ENCODE measurements around the gene SEC14L2. TPM values are rescaled to one million over a fixed set of nuclear protein-coding genes. Genes with fewer than 3 reads are reported as not detected.

SEC14L2 gene
- polyA plus RNA-seq, 2 of the 4 experiments (the other 2 are of a cell fraction), result 12.8 to 15.2 TPM

- whole genome bisulfite sequencing (ENCODE audit: missing lambda C conversion rate), result 57% methylated on average over 2 of the region's 2 CpGs
- CTCF ChIA-PET, result no interaction called here
- no peak overlapping the region for H3K27ac ChIP-seq
- no peak overlapping the region for H3K4me3 ChIP-seq
- POLR2A ChIA-PET, result no interaction called here
- no peak overlapping the region for H3K4me2 ChIP-seq
- no peaks in the 10 kb centered on the region for H3K9me3 ChIP-seq
- ATAC-seq (no peak), FAIRE-seq (no peak), DNase-seq (ENCODE audit: low read depth in 1 of 2, low spot score in 1 of 2) (no peak)
- TF ChIP-seq BCL3 (IDR thresholded peaks at IDR 0.05) (no peak), RARB (CRISPR knock-in tag; IDR thresholded peaks at IDR 0.05) (no peak), RCOR1 (IDR thresholded peaks at IDR 0.05; ENCODE audit: low read depth, low read length) (no peak), HES2 (IDR thresholded peaks at IDR 0.05) (no peak), KDM5A (IDR thresholded peaks at IDR 0.05) (no peak), CBX8 (IDR thresholded peaks at IDR 0.05) (no peak)
- H3K4me1 ChIP-seq, result no peaks in the 10 kb centered on the region
Measured at GRCh38 chr22:30470655-30471054, 73.8 kb downstream of the SEC14L2 start.

- H3K4me3 ChIP-seq, result no peak within 1 kb of the TSS
- no peak for DNase-seq (ENCODE audit: low read depth in 1 of 2, low spot score in 1 of 2)
- WGBS (ENCODE audit: missing lambda C conversion rate), result 41% methylated on average over 6 of the region's 13 CpGs
- no peak for ATAC-seq
- FAIRE-seq, result no peak
- H3K9me3 ChIP-seq, result no peaks in the 10 kb centered on the region
- ChIA-PET CTCF (interaction anchor here (2.7 kb wide), 1 partner anchor 27 kb away, joined by 10 read pairs; no protein-coding TSS in a partner anchor), POLR2A (no interaction called here)
- TF ChIP-seq JUN (IDR thresholded peaks at IDR 0.05) (no peak), CHD2 (IDR thresholded peaks at IDR 0.05; ENCODE audit: low read length, partially characterized antibody) (no peak), HMGXB4 (CRISPR knock-in tag; IDR thresholded peaks at IDR 0.05; ENCODE audit: borderline replicate concordance) (no peak), REST (IDR thresholded peaks at IDR 0.05) (no peak), TP53 (CRISPR knock-in tag; IDR thresholded peaks at IDR 0.05) (no peak), ATOH8 (CRISPR knock-in tag; IDR thresholded peaks at IDR 0.05; ENCODE audit: low read depth) (no peak), RARB (CRISPR knock-in tag; IDR thresholded peaks at IDR 0.05) (no peak), MYC (IDR thresholded peaks at IDR 0.05; ENCODE audit: borderline replicate concordance, low read length) (no peak), HEYL (CRISPR knock-in tag; IDR thresholded peaks at IDR 0.05) (no peak), EP300 (IDR thresholded peaks at IDR 0.05) (no peak), MAX (IDR thresholded peaks at IDR 0.05) (no peak)
- H3K4me1 ChIP-seq, result no peaks in the 10 kb centered on the region
- no peak within 1 kb of the TSS for H3K4me2 ChIP-seq
- no peak within 1 kb of the TSS for H3K27ac ChIP-seq
Measured at GRCh38 chr22:30471616-30472318, 74.9 kb downstream of the SEC14L2 start, which contains the start of gene SEC14L3. SEC14L3 (minus strand) TSS chr22:30472017; CDS start chr22:30471958, 59 bp downstream.
